DOHH2 (cell line): ENCODE data around the gene CFAP100.

Experiments
- H3F3A ChIP-seq: fragments of 200-600 bp; sonication (generic), shearing (Covaris generic); 2 replicates; pipeline ENCODE4 v1.6.0; 2016; ENCODE audit warnings: antibody characterized with exemption, mild to moderate bottlenecking; ENCODE audit not compliant: control insufficient read depth, insufficient read depth
- H3K27ac ChIP-seq: fragments of 200-600 bp; sonication (generic); 2 replicates; pipeline ENCODE4 v1.5.1; 2014; ENCODE audit warnings: low read depth, mild to moderate bottlenecking, low read length, moderate library complexity
- H3K27me3 ChIP-seq: fragments of 200-600 bp; sonication (generic); 2 replicates; pipeline ENCODE4 v1.6.1; 2014; ENCODE audit warnings: mild to moderate bottlenecking, low read length, mixed read lengths; ENCODE audit not compliant: control insufficient read depth
- H3K36me3 ChIP-seq: fragments of 200-600 bp; sonication (generic); 2 replicates; pipeline ENCODE4 v1.6.1; 2014; ENCODE audit warnings: mild to moderate bottlenecking, low read length, moderate library complexity, mixed read lengths; ENCODE audit not compliant: control insufficient read depth
- H3K4me1 ChIP-seq: fragments of 200-600 bp; sonication (generic); 2 replicates; pipeline ENCODE4 v1.6.1; 2014; ENCODE audit warnings: mild to moderate bottlenecking, low read length, mixed read lengths; ENCODE audit not compliant: control insufficient read depth
- H3K4me2 ChIP-seq: fragments of 200-600 bp; sonication (generic); 2 replicates; pipeline ENCODE4 v1.6.0; 2014; ENCODE audit warnings: mild to moderate bottlenecking, low read length, moderate library complexity
- H3K4me3 ChIP-seq: fragments of 200-600 bp; sonication (generic); 2 replicates; pipeline ENCODE4 v1.5.1; 2014; ENCODE audit warnings: mild to moderate bottlenecking, low read length, mixed read lengths
- H3K79me2 ChIP-seq: fragments of 200-600 bp; sonication (generic); 2 replicates; pipeline ENCODE4 v1.6.1; 2014; ENCODE audit warnings: mild to moderate bottlenecking, low read length, mixed read lengths; ENCODE audit not compliant: control insufficient read depth
- H3K9me2 ChIP-seq: fragments of 200-600 bp; sonication (generic); replicated peaks from 2 replicates; pipeline ENCODE4 v1.6.1; 2014; ENCODE audit warnings: mild to moderate bottlenecking, low read length, mixed read lengths; ENCODE audit not compliant: control insufficient read depth
- H3K9me3 ChIP-seq: fragments of 200-600 bp; sonication (generic); 2 replicates; pipeline ENCODE4 v1.6.1; 2014; ENCODE audit warnings: antibody characterized with exemption, low read length, mixed read lengths; ENCODE audit not compliant: control insufficient read depth, insufficient read depth
- H4K20me1 ChIP-seq: fragments of 200-600 bp; sonication (generic); 2 replicates; pipeline ENCODE4 v1.6.0; 2014; ENCODE audit warnings: low read depth, mild to moderate bottlenecking, antibody characterized with exemption, low read length, moderate library complexity; ENCODE audit not compliant: control insufficient read depth, insufficient read depth
- CTCF ChIP-seq: fragments of 200-600 bp; sonication (generic); IDR thresholded peaks from one replicate; pipeline ENCODE4 v1.5.1; 2014; ENCODE audit warnings: antibody characterized with exemption, mild to moderate bottlenecking, low read depth, low read length; ENCODE audit not compliant: poor library complexity, severe bottlenecking
- EZH2phosphoT487 ChIP-seq: fragments of 200-600 bp; sonication (generic); IDR thresholded peaks from 2 replicates; pipeline ENCODE4 v1.6.1; 2017; ENCODE audit warnings: borderline replicate concordance, mild to moderate bottlenecking, antibody characterized with exemption, low read length, moderate library complexity, mixed read lengths

The CFAP100 gene

GRCh38 chr3:126355777-126356372 is 38.8 kb upstream of the CFAP100 start:
- H3K79me2 ChIP-seq: no peaks in the 10 kb centered on the region
- peaks cover 21% of the 10 kb centered on the region for H3K27me3 ChIP-seq
- H3K36me3 ChIP-seq: no peaks in the 10 kb centered on the region
- H3K4me3 ChIP-seq: peak overlapping the region; percentile 77
- H3F3A ChIP-seq: peaks cover 8% of the 10 kb centered on the region
- H3K4me1 ChIP-seq: peaks cover 45% of the 10 kb centered on the region
- H3K4me2 ChIP-seq: peak overlapping the region; percentile 97
- no peaks in the 10 kb centered on the region for H4K20me1 ChIP-seq
- no peaks in the 10 kb centered on the region for H3K9me3 ChIP-seq
- TF ChIP-seq EZH2phosphoT487 (no peak), CTCF (no peak)
- H3K27ac ChIP-seq: peak overlapping the region; percentile 94
- no peaks in the 10 kb centered on the region for H3K9me2 ChIP-seq

GRCh38 chr3:126356373-126357264 is 38.1 kb upstream of the CFAP100 start:
- H3F3A ChIP-seq: peaks cover 8% of the 10 kb centered on the region
- H3K27ac ChIP-seq: peak overlapping the region; percentile 94
- peak overlapping the region; percentile 77 for H3K4me3 ChIP-seq
- no peaks in the 10 kb centered on the region for H3K9me3 ChIP-seq
- H3K9me2 ChIP-seq: no peaks in the 10 kb centered on the region
- no peaks in the 10 kb centered on the region for H3K36me3 ChIP-seq
- peak overlapping the region; percentile 97 for H3K4me2 ChIP-seq
- TF ChIP-seq EZH2phosphoT487: no peak
- no peaks in the 10 kb centered on the region for H4K20me1 ChIP-seq
- peaks cover 45% of the 10 kb centered on the region for H3K4me1 ChIP-seq
- no peaks in the 10 kb centered on the region for H3K79me2 ChIP-seq
- peaks cover 24% of the 10 kb centered on the region for H3K27me3 ChIP-seq

GRCh38 chr3:126357295-126358037 is 37.2 kb upstream of the CFAP100 start, which contains the start of gene KLF15:
Gene KLF15, minus strand, starts transcription at chr3:126357408. Its CDS starts 4,486 bp downstream, at chr3:126352922.
- Histone ChIP-seq H3K4me3 (peak within 1 kb of the TSS; percentile 79), H3K36me3 (no peaks in the 10 kb centered on the region), H3K4me1 (peaks cover 45% of the 10 kb centered on the region), H3K9me2 (no peaks in the 10 kb centered on the region), H3K27ac (peak within 1 kb of the TSS; percentile 94), H3K9me3 (no peaks in the 10 kb centered on the region), H3K79me2 (no peaks in the 10 kb centered on the region), H4K20me1 (no peaks in the 10 kb centered on the region), H3F3A (peaks cover 8% of the 10 kb centered on the region), H3K27me3 (peaks cover 24% of the 10 kb centered on the region), H3K4me2 (peak within 1 kb of the TSS; percentile 100)
- TF ChIP-seq EZH2phosphoT487 (no peak), CTCF (no peak)
